HCT116 (cell line): ENCODE measurements around the gene KIF5C. TPM values are rescaled to one million over a fixed set of nuclear protein-coding genes. Genes with fewer than 3 reads are reported as not detected.

Experiments
- ATAC-seq: fragments of 200-7000 bp; cut with Tn5 transposase; 2 replicates; pipeline ENCODE4 v1.9.1; 2020; ENCODE audit warnings: mild to moderate bottlenecking, moderate library complexity
- BruUV-seq: library from RNA; stranded (reverse); fragments of 400-500 nt; replicated peaks from 2 replicates; lab custom pipeline; 2021; lab: Mats Ljungman, UMichigan
- CTCF ChIA-PET: fragments of 300-600 bp; sonication (Branson Sonifier 250); formaldehyde crosslinking; loops from one replicate; lab custom pipeline; 2021; ENCODE audit warnings: antibody characterized with exemption; lab: Charles Lee
- POLR2A ChIA-PET: fragments of 300-600, 350-600 bp; sonication (Branson Sonifier 250); formaldehyde crosslinking; loops from one replicate; lab custom pipeline; 2021; ENCODE audit warnings: antibody characterized with exemption; lab: Charles Lee
- RAD21 ChIA-PET, 2 experiments: fragments of 300-600 bp; sonication (Branson Sonifier 250); formaldehyde crosslinking; loops; one replicate each; lab custom pipeline; 2023; ENCODE audit warnings: low total read pairs in 2 of 2; ENCODE audit not compliant: uncharacterized antibody in 2 of 2, unreplicated experiment in 2 of 2, low non-redundant PET in 1 of 2; lab: Charles Lee
- DNase-seq: peaks from one replicate; pipeline ENCODE4 v3.0.0-alpha.2; 2010; ENCODE audit warnings: low read depth, low spot score
- H2AFZ ChIP-seq: fragments of 200-600 bp; shearing (Covaris generic), sonication (generic); 2 replicates; pipeline ENCODE4 v1.6.1; 2017; ENCODE audit warnings: low read depth, mixed run types, mixed read lengths, antibody characterized with exemption, low read length; ENCODE audit not compliant: poor library complexity, severe bottlenecking
- H3K27ac ChIP-seq: 2 replicates; pipeline ENCODE4 v1.5.1; 2012; ENCODE audit warnings: low read depth, low read length
- H3K27me3 ChIP-seq: fragments of 200-600 bp; sonication (generic); 2 replicates; pipeline ENCODE4 v1.6.1; 2016; ENCODE audit warnings: mixed run types, low read length, mixed read lengths; ENCODE audit not compliant: insufficient read depth
- H3K36me3 ChIP-seq, 2 experiments: fragments of 200-500 bp in 1 of 2; fragments of 200-600 bp in 1 of 2; sonication (Bioruptor generic) in 1 of 2; sonication (generic) in 1 of 2; 2 replicates each; pipeline versions ENCODE4 v1.5.1 to v1.6.1; 2014 to 2016; ENCODE audit warnings: low read length in 2 of 2, inconsistent platforms in 1 of 2, mixed read lengths in 1 of 2, mixed run types in 1 of 2; ENCODE audit not compliant: insufficient read depth in 2 of 2, control insufficient read depth in 1 of 2
- H3K4me1 ChIP-seq, 2 experiments: fragments of 200-600 bp in 1 of 2; sonication (generic) in 1 of 2; 2 replicates each; pipeline versions ENCODE4 v1.5.1 to v1.6.1; 2012 to 2017; ENCODE audit warnings: low read length in 2 of 2, inconsistent platforms in 1 of 2, mild to moderate bottlenecking in 1 of 2, mixed read lengths in 1 of 2, mixed run types in 1 of 2, moderate library complexity in 1 of 2; ENCODE audit not compliant: insufficient read depth in 2 of 2, control insufficient read depth in 1 of 2
- H3K4me2 ChIP-seq: fragments of 200-600 bp; sonication (generic); 2 replicates; pipeline ENCODE4 v1.6.1; 2017; ENCODE audit warnings: mixed run types, low read length, mixed read lengths
- H3K4me3 ChIP-seq, 2 experiments: fragments of 200-600 bp in 1 of 2; sonication (generic) in 1 of 2; replicated peaks in 1 of 2; 2 replicates each; pipeline ENCODE4 v1.5.1; 2011 to 2016; ENCODE audit warnings: low read length in 2 of 2, control low read depth in 1 of 2, low read depth in 1 of 2, mild to moderate bottlenecking in 1 of 2, mixed read lengths in 1 of 2, mixed run types in 1 of 2
- H3K79me2 ChIP-seq: fragments of 200-600 bp; sonication (generic); 2 replicates; pipeline ENCODE4 v1.6.1; 2017; ENCODE audit warnings: mild to moderate bottlenecking, mixed run types, low read length, moderate library complexity, mixed read lengths; ENCODE audit not compliant: insufficient read depth
- H3K9ac ChIP-seq: fragments of 200-600 bp; sonication (generic); 2 replicates; pipeline ENCODE4 v1.6.1; 2016; ENCODE audit warnings: low read length, mixed read lengths
- H3K9me2 ChIP-seq: fragments of 200-600 bp; sonication (generic), shearing (Covaris generic); 2 replicates; pipeline ENCODE4 v1.6.1; 2017; ENCODE audit warnings: mixed run types, mild to moderate bottlenecking, moderate library complexity; ENCODE audit not compliant: insufficient read depth
- H3K9me3 ChIP-seq, 2 experiments: fragments of 200-500 bp in 1 of 2; fragments of 200-600 bp in 1 of 2; sonication (Bioruptor generic) in 1 of 2; sonication (generic) in 1 of 2; 2 replicates each; pipeline ENCODE4 v1.6.1; 2014 to 2017; ENCODE audit warnings: low read length in 2 of 2, mixed read lengths in 2 of 2, inconsistent platforms in 1 of 2, low read depth in 1 of 2, mild to moderate bottlenecking in 1 of 2, mixed run types in 1 of 2, moderate library complexity in 1 of 2; ENCODE audit not compliant: control insufficient read depth in 1 of 2, insufficient read depth in 1 of 2
- H4K20me1 ChIP-seq: fragments of 200-600 bp; sonication (generic), shearing (Covaris generic); 2 replicates; pipeline ENCODE4 v1.6.1; 2017; ENCODE audit warnings: mixed run types, mild to moderate bottlenecking, moderate library complexity; ENCODE audit not compliant: insufficient read depth
- CBX3 ChIP-seq: IDR thresholded peaks from 2 replicates; pipeline ENCODE4 v1.6.1; 2012; ENCODE audit warnings: low read depth
- EGR1 ChIP-seq: IDR thresholded peaks from 2 replicates; pipeline ENCODE4 v1.6.1; 2012; ENCODE audit warnings: low read depth
- ELF1 ChIP-seq: IDR thresholded peaks from 2 replicates; pipeline ENCODE4 v1.6.1; 2012; ENCODE audit warnings: low read depth, borderline replicate concordance
- EZH2phosphoT487 ChIP-seq: fragments of 200-600 bp; IDR thresholded peaks from 2 replicates; pipeline ENCODE4 v1.6.1; 2018; ENCODE audit warnings: antibody characterized with exemption, borderline replicate concordance
- FOSL1 ChIP-seq: IDR thresholded peaks from 2 replicates; pipeline ENCODE4 v1.6.1; 2012; ENCODE audit warnings: low read depth
- JUND ChIP-seq: IDR thresholded peaks from 2 replicates; pipeline ENCODE4 v1.6.1; 2012
- RAD21 ChIP-seq: IDR thresholded peaks from 2 replicates; pipeline ENCODE4 v1.6.1; 2012; ENCODE audit warnings: low read depth, mild to moderate bottlenecking
- SIN3A ChIP-seq: IDR thresholded peaks from 2 replicates; pipeline ENCODE4 v1.6.1; 2012; ENCODE audit warnings: low read depth
- SP1 ChIP-seq: IDR thresholded peaks from 2 replicates; pipeline ENCODE4 v1.6.1; 2012; ENCODE audit warnings: low read depth
- TCF7L2 ChIP-seq: IDR thresholded peaks from 2 replicates; pipeline ENCODE4 v1.7.0; 2011; ENCODE audit warnings: borderline replicate concordance, inconsistent platforms; ENCODE audit not compliant: insufficient read depth, insufficient read length; ENCODE audit errors: extremely low read depth
- YY1 ChIP-seq: IDR thresholded peaks from 2 replicates; pipeline ENCODE4 v1.6.1; 2011; ENCODE audit warnings: low read length, low read depth, moderate library complexity, mild to moderate bottlenecking; ENCODE audit not compliant: insufficient replicate concordance; ENCODE audit errors: extremely low read depth
- ZFX ChIP-seq: fragments of 450-650 bp; IDR thresholded peaks from 2 replicates; pipeline ENCODE4 v1.6.1; 2017
- ZNF274 ChIP-seq: fragments of 200-500 bp; sonication (Bioruptor generic); IDR thresholded peaks from 2 replicates; pipeline ENCODE4 v1.6.1; 2014; ENCODE audit warnings: mild to moderate bottlenecking, low read depth, low read length, inconsistent platforms
- intact Hi-C: fragments of 100-400 bp; cut with micrococcal nuclease; formaldehyde crosslinking; loops from 2 replicates; pipeline ENCODE4 v1.10.0; 2022
- total RNA-seq: library from RNA; stranded (reverse); gene quantifications from one replicate; pipeline ENCODE4 v1.2.1, GENCODE V29; 2021; ENCODE audit not compliant: unreplicated experiment
- TF ChIP-seq, protein P1 (sequence below): IDR thresholded peaks from 2 replicates; pipeline ENCODE4 v1.6.1; 2012
- TF ChIP-seq, protein P2 (sequence below): IDR thresholded peaks from 2 replicates; pipeline ENCODE4 v1.6.1; 2011; ENCODE audit warnings: mild to moderate bottlenecking, low read length, moderate library complexity; ENCODE audit not compliant: insufficient replicate concordance; ENCODE audit errors: extremely low read depth
- TF ChIP-seq, protein P3 (sequence below): IDR thresholded peaks from 2 replicates; pipeline ENCODE4 v1.6.1; 2012; ENCODE audit warnings: low read depth
- TF ChIP-seq, protein P4 (sequence below): IDR thresholded peaks from 2 replicates; pipeline ENCODE4 v1.6.1; 2012

Gene KIF5C
- total RNA-seq, 1 experiment from 2014 or later = 6.5 TPM

DNA sequence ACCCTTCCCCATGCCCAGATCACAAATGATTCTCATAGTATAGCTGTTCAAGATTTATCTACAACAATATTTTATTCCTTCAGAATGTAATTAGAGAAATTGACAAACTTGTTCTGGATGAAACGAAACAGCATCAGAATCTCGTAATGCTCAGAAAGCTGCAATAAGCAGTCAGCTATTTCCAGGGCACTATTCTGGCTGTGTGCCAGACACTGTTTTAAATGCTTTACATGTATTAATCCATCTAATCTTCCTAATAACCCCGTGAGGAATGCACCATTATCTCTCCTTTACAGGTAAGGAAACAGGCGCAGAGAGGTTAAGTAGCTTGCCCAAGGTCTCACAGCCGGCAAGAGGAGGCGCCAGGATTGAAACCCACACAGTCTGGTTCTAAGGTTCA is 153.3 kb downstream of the KIF5C start:
- BruUV-seq = no TSS peak
- Histone ChIP-seq H3K4me3 (no peak overlapping the region), H3K9me3 (no peaks in the 10 kb centered on the region), H2AFZ (no peak overlapping the region), H3K27me3 (peaks cover 16% of the 10 kb centered on the region; the same call in 1 of the 2 replicates), H3K27ac (no peak overlapping the region), H3K4me2 (no peak overlapping the region), H3K36me3 (no peaks in the 10 kb centered on the region), H3K79me2 (no peaks in the 10 kb centered on the region), H3K4me1 (peaks cover 0 to 7% of the 10 kb centered on the region in 2 experiments; a peak in 1 of 4 replicates), H4K20me1 (no peaks in the 10 kb centered on the region), H3K9ac (no peak overlapping the region)
- ATAC-seq = no peak
- ChIA-PET CTCF (interaction anchor here (1.0 kb wide), 1 partner anchor 10 kb away, joined by 3 read pairs; no protein-coding TSS in a partner anchor), RAD21 (no interaction called here)
- no peak for DNase-seq
- TF ChIP-seq, protein P1, sequence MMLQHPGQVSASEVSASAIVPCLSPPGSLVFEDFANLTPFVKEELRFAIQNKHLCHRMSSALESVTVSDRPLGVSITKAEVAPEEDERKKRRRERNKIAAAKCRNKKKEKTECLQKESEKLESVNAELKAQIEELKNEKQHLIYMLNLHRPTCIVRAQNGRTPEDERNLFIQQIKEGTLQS = no peak
- no peak for TF ChIP-seq FOSL1
- TF ChIP-seq, protein P2, sequence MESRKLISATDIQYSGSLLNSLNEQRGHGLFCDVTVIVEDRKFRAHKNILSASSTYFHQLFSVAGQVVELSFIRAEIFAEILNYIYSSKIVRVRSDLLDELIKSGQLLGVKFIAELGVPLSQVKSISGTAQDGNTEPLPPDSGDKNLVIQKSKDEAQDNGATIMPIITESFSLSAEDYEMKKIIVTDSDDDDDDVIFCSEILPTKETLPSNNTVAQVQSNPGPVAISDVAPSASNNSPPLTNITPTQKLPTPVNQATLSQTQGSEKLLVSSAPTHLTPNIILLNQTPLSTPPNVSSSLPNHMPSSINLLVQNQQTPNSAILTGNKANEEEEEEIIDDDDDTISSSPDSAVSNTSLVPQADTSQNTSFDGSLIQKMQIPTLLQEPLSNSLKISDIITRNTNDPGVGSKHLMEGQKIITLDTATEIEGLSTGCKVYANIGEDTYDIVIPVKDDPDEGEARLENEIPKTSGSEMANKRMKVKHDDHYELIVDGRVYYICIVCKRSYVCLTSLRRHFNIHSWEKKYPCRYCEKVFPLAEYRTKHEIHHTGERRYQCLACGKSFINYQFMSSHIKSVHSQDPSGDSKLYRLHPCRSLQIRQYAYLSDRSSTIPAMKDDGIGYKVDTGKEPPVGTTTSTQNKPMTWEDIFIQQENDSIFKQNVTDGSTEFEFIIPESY = no peak
- TF ChIP-seq CBX3 = no peak
- no peak for TF ChIP-seq SP1
- no peak for TF ChIP-seq EGR1
- no peak for TF ChIP-seq YY1
- TF ChIP-seq ZNF274 = no peak
- TF ChIP-seq, protein P3, sequence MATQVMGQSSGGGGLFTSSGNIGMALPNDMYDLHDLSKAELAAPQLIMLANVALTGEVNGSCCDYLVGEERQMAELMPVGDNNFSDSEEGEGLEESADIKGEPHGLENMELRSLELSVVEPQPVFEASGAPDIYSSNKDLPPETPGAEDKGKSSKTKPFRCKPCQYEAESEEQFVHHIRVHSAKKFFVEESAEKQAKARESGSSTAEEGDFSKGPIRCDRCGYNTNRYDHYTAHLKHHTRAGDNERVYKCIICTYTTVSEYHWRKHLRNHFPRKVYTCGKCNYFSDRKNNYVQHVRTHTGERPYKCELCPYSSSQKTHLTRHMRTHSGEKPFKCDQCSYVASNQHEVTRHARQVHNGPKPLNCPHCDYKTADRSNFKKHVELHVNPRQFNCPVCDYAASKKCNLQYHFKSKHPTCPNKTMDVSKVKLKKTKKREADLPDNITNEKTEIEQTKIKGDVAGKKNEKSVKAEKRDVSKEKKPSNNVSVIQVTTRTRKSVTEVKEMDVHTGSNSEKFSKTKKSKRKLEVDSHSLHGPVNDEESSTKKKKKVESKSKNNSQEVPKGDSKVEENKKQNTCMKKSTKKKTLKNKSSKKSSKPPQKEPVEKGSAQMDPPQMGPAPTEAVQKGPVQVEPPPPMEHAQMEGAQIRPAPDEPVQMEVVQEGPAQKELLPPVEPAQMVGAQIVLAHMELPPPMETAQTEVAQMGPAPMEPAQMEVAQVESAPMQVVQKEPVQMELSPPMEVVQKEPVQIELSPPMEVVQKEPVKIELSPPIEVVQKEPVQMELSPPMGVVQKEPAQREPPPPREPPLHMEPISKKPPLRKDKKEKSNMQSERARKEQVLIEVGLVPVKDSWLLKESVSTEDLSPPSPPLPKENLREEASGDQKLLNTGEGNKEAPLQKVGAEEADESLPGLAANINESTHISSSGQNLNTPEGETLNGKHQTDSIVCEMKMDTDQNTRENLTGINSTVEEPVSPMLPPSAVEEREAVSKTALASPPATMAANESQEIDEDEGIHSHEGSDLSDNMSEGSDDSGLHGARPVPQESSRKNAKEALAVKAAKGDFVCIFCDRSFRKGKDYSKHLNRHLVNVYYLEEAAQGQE = no peak
- no peak for TF ChIP-seq ELF1
- TF ChIP-seq RAD21 = no peak
- no peak for TF ChIP-seq SIN3A
- no peak for TF ChIP-seq ZFX
- TF ChIP-seq, protein P4, sequence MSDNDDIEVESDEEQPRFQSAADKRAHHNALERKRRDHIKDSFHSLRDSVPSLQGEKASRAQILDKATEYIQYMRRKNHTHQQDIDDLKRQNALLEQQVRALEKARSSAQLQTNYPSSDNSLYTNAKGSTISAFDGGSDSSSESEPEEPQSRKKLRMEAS = no peak
- no peak for TF ChIP-seq TCF7L2
- no peak for TF ChIP-seq JUND
- TF ChIP-seq EZH2phosphoT487 = no peak
- TF ChIP-seq, all 23 proteins: peak for 0
- H3K9me2 ChIP-seq = no peaks in the 10 kb centered on the region
- intact Hi-C loops = no loop called here
- POLR2A ChIA-PET = no interaction called here
